GM21515 (cell line): ENCODE data around the gene DZIP1L.
"Not testable (repeated sequence)": the region's sequence is repeated elsewhere in the genome, so short reads cannot be mapped to it uniquely, and the experiment has no call there.

Source experiments
- ATAC-seq: cut with Tn5 transposase; IDR thresholded peaks from one replicate; pipeline ENCODE4 v1.9.1; 2021; ENCODE audit not compliant: unreplicated experiment

DZIP1L gene

GRCh38 chr3:138114988-138115971 is at the start of gene DZIP1L:
Gene DZIP1L (minus strand): TSS chr3:138115608. CDS start chr3:138103971, 11,637 bp downstream.
- peak; percentile 68 for ATAC-seq

- no peak for ATAC-seq
Observed at GRCh38 chr3:138165061-138165460, 49.7 kb upstream of the DZIP1L start.

GRCh38 chr3:138157743-138158142 is 42.3 kb upstream of the DZIP1L start:
- ATAC-seq: no peak

GRCh38 chr3:138154534-138154933 is 39.1 kb upstream of the DZIP1L start:
- no peak for ATAC-seq

- no peak for ATAC-seq
Observed at GRCh38 chr3:138148503-138148902, 33.1 kb upstream of the DZIP1L start.

- ATAC-seq: not testable (repeated sequence)
Observed at GRCh38 chr3:138142181-138142580, 26.8 kb upstream of the DZIP1L start.

- ATAC-seq: no peak
Observed at GRCh38 chr3:138140940-138141339, 25.5 kb upstream of the DZIP1L start.

- ATAC-seq: no peak
Observed at GRCh38 chr3:138139691-138140090, 24.3 kb upstream of the DZIP1L start.

- no peak for ATAC-seq
Observed at GRCh38 chr3:138137861-138138260, 22.5 kb upstream of the DZIP1L start.

- ATAC-seq: no peak
Observed at GRCh38 chr3:138136201-138136600, 20.8 kb upstream of the DZIP1L start.

- ATAC-seq: no peak
Observed at GRCh38 chr3:138135833-138136194, 20.4 kb upstream of the DZIP1L start.

GRCh38 chr3:138135146-138135832 is 19.9 kb upstream of the DZIP1L start:
- no peak for ATAC-seq

- no peak for ATAC-seq
Observed at GRCh38 chr3:138132239-138132638, 16.8 kb upstream of the DZIP1L start, which contains the start of gene A4GNT. Gene A4GNT (minus strand): TSS chr3:138132390. CDS start chr3:138131256, 1,134 bp downstream.

- ATAC-seq: no peak
Observed at GRCh38 chr3:138127636-138128365, 12.4 kb upstream of the DZIP1L start.

- no peak for ATAC-seq
Observed at GRCh38 chr3:138125548-138126221, 10.3 kb upstream of the DZIP1L start.

GRCh38 chr3:138124706-138125355 is 9.4 kb upstream of the DZIP1L start:
- no peak for ATAC-seq

GRCh38 chr3:138124188-138124587 is 8.8 kb upstream of the DZIP1L start:
- ATAC-seq: no peak

GRCh38 chr3:138119423-138119766 is 4.0 kb upstream of the DZIP1L start:
- no peak for ATAC-seq

- ATAC-seq: peak; percentile 79
Observed at GRCh38 chr3:138118612-138119422, 3.4 kb upstream of the DZIP1L start.
